HCEC 1CT (cell line): ENCODE measurements around the gene NT5DC4.

Experiments
- DNase-seq: peaks from one replicate; pipeline ENCODE4 v3.0.0-alpha.2; 2017

Gene NT5DC4

GRCh38 chr2:112720785-112721184, at the start of gene NT5DC4:
Gene NT5DC4, plus strand, starts transcription at chr2:112721020. Its CDS starts 60 bp downstream, at chr2:112721080.
- no peak for DNase-seq

GRCh38 chr2:112671801-112672200, 49.0 kb upstream of the NT5DC4 start:
- no peak for DNase-seq

GRCh38 chr2:112673008-112673407, 47.8 kb upstream of the NT5DC4 start:
- DNase-seq: no peak

GRCh38 chr2:112674229-112674628, 46.6 kb upstream of the NT5DC4 start:
- DNase-seq: no peak

GRCh38 chr2:112679484-112679883, 41.3 kb upstream of the NT5DC4 start:
- no peak for DNase-seq

GRCh38 chr2:112680666-112681101, 40.1 kb upstream of the NT5DC4 start:
- no peak for DNase-seq

GRCh38 chr2:112682101-112682500, 38.7 kb upstream of the NT5DC4 start:
- DNase-seq: no peak

GRCh38 chr2:112683550-112684414, 37.0 kb upstream of the NT5DC4 start:
- no peak for DNase-seq

- DNase-seq: no peak
These were observed 36.4 kb upstream of the NT5DC4 start for GRCh38 chr2:112684415-112684775.

GRCh38 chr2:112685271-112685884, 35.4 kb upstream of the NT5DC4 start:
- DNase-seq: peak; percentile 34

- no peak for DNase-seq
These were observed 34.2 kb upstream of the NT5DC4 start for GRCh38 chr2:112686348-112687217.

GRCh38 chr2:112687522-112687921, 33.3 kb upstream of the NT5DC4 start:
- no peak for DNase-seq

GRCh38 chr2:112688086-112688880, 32.5 kb upstream of the NT5DC4 start:
- DNase-seq: peak; percentile 48

GRCh38 chr2:112690853-112691401, 29.9 kb upstream of the NT5DC4 start:
- peak; percentile 88 for DNase-seq

- DNase-seq: peak; percentile 18
These were observed 28.9 kb upstream of the NT5DC4 start for GRCh38 chr2:112691881-112692281.

GRCh38 chr2:112692495-112692911, 28.3 kb upstream of the NT5DC4 start:
- peak; percentile 98 for DNase-seq

GRCh38 chr2:112692918-112693317, 27.9 kb upstream of the NT5DC4 start:
- DNase-seq: no peak

GRCh38 chr2:112693596-112693995, 27.2 kb upstream of the NT5DC4 start:
- no peak for DNase-seq

- DNase-seq: no peak
These were observed 26.6 kb upstream of the NT5DC4 start for GRCh38 chr2:112694182-112694581.

- DNase-seq: no peak
These were observed 21.8 kb upstream of the NT5DC4 start for GRCh38 chr2:112698834-112699515.

- DNase-seq: no peak
These were observed 20.7 kb upstream of the NT5DC4 start for GRCh38 chr2:112699984-112700667.
